ENCODE data around the gene PTPN2. TPM values are rescaled to one million over a fixed set of nuclear protein-coding genes. Genes with fewer than 3 reads are reported as not detected.
A peak's percentile ranks its signal among the peaks of the same experiment; 100 is the strongest.
"Not testable (repeated sequence)": the region's sequence is repeated elsewhere in the genome, so short reads cannot be mapped to it uniquely, and the experiment has no call there.

Gene PTPN2
- 14.5 TPM for total RNA-seq
- long read RNA-seq, transcript PTPN2-202 (10 exons, 1,706 nt), result major isoform, 11 of 24 reads
- long read RNA-seq, partial matches to known transcripts, result 1 of 24 reads
- long read RNA-seq, other reads (novel, unspliced or antisense), result 6 of 24 reads

- peak; percentile 96 for DNase-seq (ENCODE audit: low spot score)
- intact Hi-C loops (cut with DNase I), result loop anchor here (5.0 kb wide), 2 partner anchors 63 to 108 kb away; partner anchors contain the start of genes CEP192 and SEH1L
These were observed at the start of gene PTPN2 for GRCh38 chr18:12883684-12884405. PTPN2 (minus strand) TSS chr18:12884237; CDS start chr18:12884141, 96 bp downstream.

GRCh38 chr18:12933327-12933726 is 49.3 kb upstream of the PTPN2 start:
- no peak for DNase-seq (ENCODE audit: low spot score)
- intact Hi-C loops (cut with DNase I), result loop anchor here (5.0 kb wide), 1 partner anchor 191 kb away; no protein-coding TSS in a partner anchor

GRCh38 chr18:12930908-12931307 is 46.9 kb upstream of the PTPN2 start:
- DNase-seq (ENCODE audit: low spot score), result no peak
- intact Hi-C loops (cut with DNase I), result loop anchor here (5.0 kb wide), 1 partner anchor 189 kb away; no protein-coding TSS in a partner anchor

- intact Hi-C loops (cut with DNase I), result loop anchor here (5.0 kb wide), 1 partner anchor 188 kb away; no protein-coding TSS in a partner anchor
- no peak for DNase-seq (ENCODE audit: low spot score)
These were observed 46.3 kb upstream of the PTPN2 start for GRCh38 chr18:12930376-12930775.

- intact Hi-C loops (cut with DNase I), result loop anchor here (5.0 kb wide), 1 partner anchor 187 kb away; no protein-coding TSS in a partner anchor
- no peak for DNase-seq (ENCODE audit: low spot score)
These were observed 45.5 kb upstream of the PTPN2 start for GRCh38 chr18:12929477-12930083.

GRCh38 chr18:12928641-12929040 is 44.6 kb upstream of the PTPN2 start:
- no peak for DNase-seq (ENCODE audit: low spot score)
- intact Hi-C loops (cut with DNase I), result no loop called here

- no peak for DNase-seq (ENCODE audit: low spot score)
- intact Hi-C loops (cut with DNase I), result no loop called here
These were observed 44.2 kb upstream of the PTPN2 start for GRCh38 chr18:12928206-12928605.

- intact Hi-C loops (cut with DNase I), result no loop called here
- no peak for DNase-seq (ENCODE audit: low spot score)
These were observed 40.6 kb upstream of the PTPN2 start for GRCh38 chr18:12924616-12925015.

GRCh38 chr18:12922266-12922665 is 38.2 kb upstream of the PTPN2 start:
- intact Hi-C loops (cut with DNase I), result no loop called here
- no peak for DNase-seq (ENCODE audit: low spot score)

GRCh38 chr18:12921178-12921577 is 37.1 kb upstream of the PTPN2 start:
- intact Hi-C loops (cut with DNase I), result no loop called here
- no peak for DNase-seq (ENCODE audit: low spot score)

- intact Hi-C loops (cut with DNase I), result no loop called here
- DNase-seq (ENCODE audit: low spot score), result no peak
These were observed 28.1 kb upstream of the PTPN2 start for GRCh38 chr18:12911929-12912703.

- DNase-seq (ENCODE audit: low spot score), result no peak
- intact Hi-C loops (cut with DNase I), result no loop called here
These were observed 27.2 kb upstream of the PTPN2 start for GRCh38 chr18:12911025-12911928.

- DNase-seq (ENCODE audit: low spot score), result no peak
- intact Hi-C loops (cut with DNase I), result no loop called here
These were observed 24.7 kb upstream of the PTPN2 start for GRCh38 chr18:12908706-12909105.

- intact Hi-C loops (cut with DNase I), result no loop called here
- no peak for DNase-seq (ENCODE audit: low spot score)
These were observed 23.4 kb upstream of the PTPN2 start for GRCh38 chr18:12907258-12907925.

- intact Hi-C loops (cut with DNase I), result no loop called here
- DNase-seq (ENCODE audit: low spot score), result no peak
These were observed 22.7 kb upstream of the PTPN2 start for GRCh38 chr18:12906773-12907172.

GRCh38 chr18:12906119-12906518 is 22.1 kb upstream of the PTPN2 start:
- DNase-seq (ENCODE audit: low spot score), result no peak
- intact Hi-C loops (cut with DNase I), result no loop called here

GRCh38 chr18:12904012-12904516 is 20.0 kb upstream of the PTPN2 start:
- intact Hi-C loops (cut with DNase I), result no loop called here
- DNase-seq (ENCODE audit: low spot score), result peak; percentile 78

GRCh38 chr18:12901208-12901607 is 17.2 kb upstream of the PTPN2 start:
- intact Hi-C loops (cut with DNase I); DNase-seq (ENCODE audit: low spot score): not testable (repeated sequence)
